GM12874 (cell line): ENCODE data around the gene PDZRN3.

Experiments used
- CTCF ChIP-seq: IDR thresholded peaks from 2 replicates; pipeline ENCODE4 v1.5.1; 2011; ENCODE audit warnings: low read depth, mild to moderate bottlenecking, control low read depth, low read length, moderate library complexity; ENCODE audit not compliant: insufficient read depth

The PDZRN3 gene

GRCh38 chr3:73490453-73491286 is 134.1 kb downstream of the PDZRN3 start:
- no peak for TF ChIP-seq CTCF

- no peak for TF ChIP-seq CTCF
These were observed 138.8 kb downstream of the PDZRN3 start for GRCh38 chr3:73485877-73486330.

- TF ChIP-seq CTCF, result no peak
These were observed 140.0 kb downstream of the PDZRN3 start for GRCh38 chr3:73484656-73485248.

GRCh38 chr3:73481888-73482287 is 142.9 kb downstream of the PDZRN3 start:
- no peak for TF ChIP-seq CTCF

GRCh38 chr3:73480187-73480672 is 144.5 kb downstream of the PDZRN3 start:
- no peak for TF ChIP-seq CTCF

- no peak for TF ChIP-seq CTCF
These were observed 145.4 kb downstream of the PDZRN3 start for GRCh38 chr3:73479325-73479724.

- no peak for TF ChIP-seq CTCF
These were observed 145.9 kb downstream of the PDZRN3 start for GRCh38 chr3:73478858-73479257.
